Gastrocnemius medialis (tissue), 4 donors: ENCODE measurements around the gene PPP6R2. TPM values are rescaled to one million over a fixed set of nuclear protein-coding genes. Genes with fewer than 3 reads are reported as not detected.

Source experiments
- ATAC-seq, 2 donors: fragments of 150-250 bp; one replicate each; pipeline ENCODE4 v1.9.1; 2016
- DNase-seq, 2 donors: peaks; one replicate each; pipeline ENCODE4 v3.0.0-alpha.2; 2019
- H3K27ac ChIP-seq, 4 donors: fragments of 200-600 bp; sonication (generic); 1 replicate in 1 of 4; 2 replicates in 3 of 4; pipeline ENCODE4 v1.5.1; 2016 to 2018; ENCODE audit warnings: mild to moderate bottlenecking in 2 of 4, moderate library complexity in 1 of 4
- H3K27me3 ChIP-seq, 3 donors: fragments of 200-600 bp; sonication (generic) in 2 of 3; 1 replicate in 1 of 3; 2 replicates in 2 of 3; pipeline versions ENCODE4 v1.5.1 to v1.6.0; 2016 to 2019; ENCODE audit warnings: mild to moderate bottlenecking in 1 of 3, moderate library complexity in 1 of 3
- H3K36me3 ChIP-seq, 2 donors: fragments of 200-600 bp; sonication (generic) in 1 of 2; one replicate each; pipeline ENCODE4 v1.5.1; 2017 to 2018
- H3K4me1 ChIP-seq, 2 donors: fragments of 200-600 bp; sonication (generic) in 1 of 2; one replicate each; pipeline ENCODE4 v1.5.1; 2016 to 2017; ENCODE audit warnings: mild to moderate bottlenecking in 2 of 2
- H3K4me3 ChIP-seq, 4 donors: fragments of 200-600 bp; sonication (generic) in 3 of 4; 1 replicate in 1 of 4; 2 replicates in 3 of 4; pipeline ENCODE4 v1.5.1; 2016 to 2019; ENCODE audit warnings: mild to moderate bottlenecking in 2 of 4
- H3K9me3 ChIP-seq, 3 donors: fragments of 200-600 bp; sonication (generic) in 2 of 3; 1 replicate in 1 of 3; 2 replicates in 2 of 3; pipeline ENCODE4 v1.5.1; 2016 to 2019
- POLR2A ChIP-seq, 2 donors: fragments of 450-650 bp; IDR thresholded peaks; one replicate each; pipeline ENCODE4 v1.6.1; 2017; ENCODE audit warnings: antibody characterized with exemption in 2 of 2, mild to moderate bottlenecking in 2 of 2, moderate library complexity in 2 of 2
- in situ Hi-C, 4 donors: fragments of 200-750 bp; cut with MboI; loops; one replicate each; pipeline versions ENCODE4 v1.15.0 to v1.8.0; 2017; ENCODE audit warnings: low sequenced_read_pairs in 4 of 4
- intact Hi-C: fragments of 100-400 bp; cut with DNase I; formaldehyde crosslinking; loops from one replicate; pipeline ENCODE4 v1.15.1; 2023; ENCODE audit warnings: low total_unique reads
- total RNA-seq, 4 donors: library from RNA; depleted of rRNA; stranded (reverse); fragments of >200 nt; gene quantifications; one replicate each; pipeline versions ENCODE4 v1.1.0 to v1.2.3, GENCODE V29; 2016
- TF ChIP-seq, protein P1 (sequence below), 5 experiments: fragments of 450-650 bp in 3 of 5; fragments of 200-600 bp in 2 of 5; sonication (generic) in 2 of 5; IDR thresholded peaks in 4 of 5; conservative IDR thresholded peaks in 1 of 5; 1 replicate in 4 of 5; 2 replicates in 1 of 5; pipeline ENCODE4 v1.5.1; 2016 to 2019; ENCODE audit warnings: antibody characterized with exemption in 5 of 5, mild to moderate bottlenecking in 3 of 5, moderate library complexity in 3 of 5

Gene PPP6R2
- total RNA-seq, 4 donors from 2014 or later: 55.7 to 96.2 (median 74.1) TPM

DNA sequence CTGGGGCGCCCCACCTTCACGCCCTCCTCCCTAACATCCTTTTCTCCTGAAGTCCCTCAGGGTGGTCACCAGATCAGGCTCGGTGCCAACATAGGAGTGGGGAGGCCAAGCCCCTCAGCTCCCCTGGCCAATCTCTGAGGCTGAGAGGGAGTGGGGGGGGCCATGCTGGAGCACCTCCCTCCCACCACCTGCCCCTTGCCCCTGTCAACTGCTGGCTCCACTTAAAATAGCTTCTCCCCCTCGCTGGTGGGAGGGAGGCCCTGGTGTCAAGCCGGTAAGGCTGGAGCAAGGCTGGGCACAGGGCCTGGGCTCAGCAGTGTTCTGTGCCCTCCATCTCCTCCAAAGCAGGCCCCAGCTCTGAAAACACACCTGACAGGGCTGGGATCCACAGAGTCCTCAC, 40.6 kb upstream of the PPP6R2 start:
- TF ChIP-seq POLR2A (IDR thresholded peaks at IDR 0.05): no peak
- in situ Hi-C loops (no loop called here), intact Hi-C loops (no loop called here)
- Histone ChIP-seq H3K36me3 (no peaks in the 10 kb centered on the region), H3K4me1 (peaks cover 16 to 37% of the 10 kb centered on the region in 2 donors), H3K27ac (no peak overlapping the region), H3K27me3 (peaks cover 0 to 5% (median 4%) of the 10 kb centered on the region in 3 donors), H3K4me3 (no peak overlapping the region), H3K9me3 (no peaks in the 10 kb centered on the region)
- ATAC-seq: no peak
- no peak for DNase-seq

DNA sequence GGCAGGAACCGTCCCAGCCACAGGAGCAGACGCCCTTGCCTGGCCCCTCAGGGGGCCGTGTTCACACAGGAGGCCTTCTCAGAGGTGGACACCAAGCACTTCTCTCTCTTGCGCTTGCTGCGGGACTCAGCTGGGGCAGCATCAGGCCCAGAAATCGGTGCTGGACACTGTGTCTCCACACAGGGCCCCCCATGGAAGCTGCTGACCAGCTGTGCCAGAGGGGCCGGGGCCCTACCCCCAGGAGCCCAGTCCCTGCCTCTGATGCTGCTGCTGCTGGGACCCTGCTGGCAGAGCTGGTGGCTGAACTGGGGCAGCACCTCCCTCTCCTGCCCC, 39.6 kb upstream of the PPP6R2 start:
- Histone ChIP-seq H3K36me3 (no peaks in the 10 kb centered on the region), H3K4me1 (peaks cover 16 to 37% of the 10 kb centered on the region in 2 donors), H3K9me3 (no peaks in the 10 kb centered on the region), H3K4me3 (no peak overlapping the region), H3K27me3 (peaks cover 0 to 5% (median 4%) of the 10 kb centered on the region in 3 donors), H3K27ac (peak overlapping the region in 1 of 4 donors; percentile 34)
- in situ Hi-C loops (no loop called here), intact Hi-C loops (no loop called here)
- TF ChIP-seq POLR2A (IDR thresholded peaks at IDR 0.05): no peak
- TF ChIP-seq, protein P1, sequence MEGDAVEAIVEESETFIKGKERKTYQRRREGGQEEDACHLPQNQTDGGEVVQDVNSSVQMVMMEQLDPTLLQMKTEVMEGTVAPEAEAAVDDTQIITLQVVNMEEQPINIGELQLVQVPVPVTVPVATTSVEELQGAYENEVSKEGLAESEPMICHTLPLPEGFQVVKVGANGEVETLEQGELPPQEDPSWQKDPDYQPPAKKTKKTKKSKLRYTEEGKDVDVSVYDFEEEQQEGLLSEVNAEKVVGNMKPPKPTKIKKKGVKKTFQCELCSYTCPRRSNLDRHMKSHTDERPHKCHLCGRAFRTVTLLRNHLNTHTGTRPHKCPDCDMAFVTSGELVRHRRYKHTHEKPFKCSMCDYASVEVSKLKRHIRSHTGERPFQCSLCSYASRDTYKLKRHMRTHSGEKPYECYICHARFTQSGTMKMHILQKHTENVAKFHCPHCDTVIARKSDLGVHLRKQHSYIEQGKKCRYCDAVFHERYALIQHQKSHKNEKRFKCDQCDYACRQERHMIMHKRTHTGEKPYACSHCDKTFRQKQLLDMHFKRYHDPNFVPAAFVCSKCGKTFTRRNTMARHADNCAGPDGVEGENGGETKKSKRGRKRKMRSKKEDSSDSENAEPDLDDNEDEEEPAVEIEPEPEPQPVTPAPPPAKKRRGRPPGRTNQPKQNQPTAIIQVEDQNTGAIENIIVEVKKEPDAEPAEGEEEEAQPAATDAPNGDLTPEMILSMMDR (IDR thresholded peaks at IDR 0.05 in 4 of 5, conservative IDR thresholded peaks at IDR 0.05 in 1 of 5): no peak
- ATAC-seq: no peak
- no peak for DNase-seq

DNA sequence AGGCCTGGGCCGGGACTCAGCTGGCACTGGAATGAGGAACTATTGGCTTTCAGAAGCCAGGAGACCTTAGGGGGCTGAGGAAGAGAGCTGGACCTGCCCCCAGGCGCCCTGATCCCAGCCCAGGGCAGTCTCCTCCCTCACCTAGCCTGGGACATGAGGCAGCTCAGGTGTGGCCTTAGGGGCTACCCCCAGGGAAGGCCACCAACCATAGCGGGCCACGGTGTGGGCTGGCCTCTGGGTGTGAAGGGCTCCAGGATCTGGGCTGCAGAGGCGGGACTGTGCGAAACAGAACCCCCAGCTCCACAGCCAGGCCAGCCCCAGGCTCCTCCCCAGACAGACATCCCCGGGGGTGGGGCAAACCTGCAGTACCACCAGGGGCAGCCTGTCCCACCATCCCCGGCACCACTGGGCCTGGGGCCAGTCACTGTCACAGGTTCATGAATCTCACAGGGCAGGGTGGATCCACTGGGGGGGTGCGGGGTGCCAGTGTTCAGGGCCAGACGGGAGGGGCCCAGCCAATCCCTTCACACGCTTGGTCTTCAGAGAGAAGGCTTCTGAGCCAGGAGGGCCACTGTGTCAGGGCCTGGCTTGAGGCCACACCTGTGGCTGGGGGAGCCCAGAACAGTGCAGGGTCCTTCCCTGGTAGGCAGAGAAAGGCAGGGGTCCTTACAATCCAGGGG, 39.1 kb upstream of the PPP6R2 start:
- Histone ChIP-seq H3K4me3 (no peak overlapping the region), H3K9me3 (no peaks in the 10 kb centered on the region), H3K27me3 (peaks cover 0 to 5% (median 4%) of the 10 kb centered on the region in 3 donors), H3K4me1 (peaks cover 16 to 37% of the 10 kb centered on the region in 2 donors), H3K36me3 (no peaks in the 10 kb centered on the region), H3K27ac (peak overlapping the region in 1 of 4 donors; percentile 34)
- DNase-seq (peak in 1 of 2 donors; percentile 24), ATAC-seq (no peak)
- intact Hi-C loops: no loop called here
- in situ Hi-C loops: no loop called here
- no peak for TF ChIP-seq POLR2A (IDR thresholded peaks at IDR 0.05)
- TF ChIP-seq, protein P1 (IDR thresholded peaks at IDR 0.05 in 4 of 5, conservative IDR thresholded peaks at IDR 0.05 in 1 of 5): no peak

DNA sequence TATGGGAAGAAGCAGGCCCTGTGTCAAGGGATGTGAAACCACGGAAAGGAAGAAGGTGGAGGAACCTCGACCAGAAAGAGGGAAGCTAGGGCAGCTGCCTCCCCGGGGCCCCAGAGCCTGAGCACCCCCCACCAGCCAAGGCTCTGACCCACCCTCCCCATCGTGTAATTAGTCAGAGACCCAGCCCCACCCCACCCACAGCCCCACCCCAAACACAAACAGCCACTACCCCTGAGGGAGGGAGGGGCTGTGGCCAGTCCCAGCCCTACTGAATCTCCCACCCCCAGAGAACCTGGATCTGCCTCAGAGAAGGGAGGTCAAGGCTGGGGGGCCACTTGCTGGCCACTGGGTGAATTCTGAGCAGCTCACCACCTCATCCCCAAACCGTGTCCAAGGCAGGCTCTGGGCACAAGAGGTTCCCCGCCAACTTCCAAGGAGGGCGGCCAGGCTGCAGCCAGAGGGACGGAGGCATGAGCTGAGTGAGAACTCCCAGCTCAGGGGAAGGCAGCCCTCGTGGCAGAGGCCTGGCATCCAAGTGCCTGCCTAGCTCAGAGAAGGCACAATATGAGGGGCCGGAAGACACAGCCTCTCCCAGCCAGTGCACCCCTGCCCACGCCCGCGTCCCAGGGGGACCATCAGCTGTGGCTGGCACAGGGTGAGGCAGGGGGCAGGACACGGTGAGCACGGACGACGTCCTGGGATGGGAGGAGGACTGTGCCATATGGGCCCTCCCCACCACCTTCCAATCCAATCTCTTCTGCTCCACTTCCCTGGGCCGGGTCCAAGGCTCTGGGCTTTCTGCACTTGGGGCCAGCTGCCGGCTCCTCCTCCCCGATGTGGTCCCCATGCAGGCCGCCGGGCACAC, 38.4 kb upstream of the PPP6R2 start:
- TF ChIP-seq, protein P1 (IDR thresholded peaks at IDR 0.05 in 4 of 5, conservative IDR thresholded peaks at IDR 0.05 in 1 of 5): no peak
- TF ChIP-seq POLR2A (IDR thresholded peaks at IDR 0.05): no peak
- intact Hi-C loops (no loop called here), in situ Hi-C loops (no loop called here)
- H3K4me1 ChIP-seq: peaks cover 16 to 34% of the 10 kb centered on the region in 2 donors
- H3K27ac ChIP-seq: peak overlapping the region in 3 of 4 donors; percentile 51 to 75 (median 58)
- no peaks in the 10 kb centered on the region for H3K36me3 ChIP-seq
- DNase-seq (peak in 1 of 2 donors; percentile 35), ATAC-seq (no peak)
- H3K4me3 ChIP-seq: peak overlapping the region in 2 of 4 donors; percentile 59
- no peaks in the 10 kb centered on the region for H3K9me3 ChIP-seq
- peaks cover 0 to 5% (median 4%) of the 10 kb centered on the region in 3 donors for H3K27me3 ChIP-seq

DNA sequence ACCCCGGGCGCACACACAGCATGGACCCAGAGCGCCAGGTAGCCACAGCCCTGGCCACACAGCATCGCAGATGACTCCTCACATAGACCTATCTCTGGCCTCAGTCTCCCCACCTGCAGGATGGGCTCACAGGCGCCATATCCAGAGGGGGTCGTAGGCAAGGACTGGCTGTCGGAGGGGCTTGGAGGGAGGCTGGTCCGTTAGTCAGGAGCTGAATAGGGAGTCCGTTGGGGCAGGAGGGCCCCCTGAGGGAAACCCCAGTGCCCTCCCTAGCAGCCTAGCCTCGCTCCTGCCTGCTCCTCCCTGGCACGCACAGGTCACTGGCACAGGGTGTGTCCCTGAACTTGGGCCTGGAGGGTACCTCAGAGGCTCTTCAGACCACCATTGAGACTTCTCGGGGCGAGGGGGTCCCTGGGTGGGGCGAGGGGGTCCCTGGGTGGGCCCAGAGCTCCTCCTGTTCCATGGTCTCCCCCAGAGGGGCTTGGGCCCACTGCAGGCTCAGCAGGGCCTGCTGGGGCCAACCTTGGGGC, 37.7 kb upstream of the PPP6R2 start:
- no peak for ATAC-seq
- Histone ChIP-seq H3K36me3 (no peaks in the 10 kb centered on the region), H3K9me3 (no peaks in the 10 kb centered on the region), H3K27me3 (peaks cover 0 to 5% (median 4%) of the 10 kb centered on the region in 3 donors), H3K4me3 (peak overlapping the region in 3 of 4 donors; percentile 59 to 64 (median 59)), H3K27ac (peak overlapping the region; percentile 51 to 75 (median 60)), H3K4me1 (peaks cover 16 to 34% of the 10 kb centered on the region in 2 donors)
- no peak for TF ChIP-seq POLR2A (IDR thresholded peaks at IDR 0.05)
- TF ChIP-seq, protein P1 (IDR thresholded peaks at IDR 0.05 in 4 of 5, conservative IDR thresholded peaks at IDR 0.05 in 1 of 5): no peak
- in situ Hi-C loops: no loop called here
- no peak for DNase-seq
- intact Hi-C loops: no loop called here
